Endodermal cell (in vitro differentiated cells): ENCODE results near the gene ANKRD12. TPM values are rescaled to one million over a fixed set of nuclear protein-coding genes. Genes with fewer than 3 reads are reported as not detected.

ENCODE experiments used
- DNase-seq: peaks from one replicate; pipeline ENCODE4 v3.0.0-alpha.2; 2017
- H3K27ac ChIP-seq: 2 replicates; pipeline ENCODE4 v1.5.1; 2013; ENCODE audit warnings: mild to moderate bottlenecking, low read depth, low read length, moderate library complexity
- H3K27me3 ChIP-seq: 2 replicates; pipeline ENCODE4 v1.6.1; 2013; ENCODE audit warnings: mild to moderate bottlenecking, low read length, moderate library complexity; ENCODE audit not compliant: insufficient read depth, control insufficient read depth, poor library complexity, severe bottlenecking
- H3K36me3 ChIP-seq: 2 replicates; pipeline ENCODE4 v1.7.0; 2013; ENCODE audit warnings: mild to moderate bottlenecking, low read length, moderate library complexity; ENCODE audit not compliant: control insufficient read depth, insufficient read depth
- H3K4me1 ChIP-seq: one replicate; pipeline ENCODE4 v1.7.0; 2013; ENCODE audit warnings: low read length; ENCODE audit not compliant: control insufficient read depth, insufficient read depth
- H3K4me3 ChIP-seq: 2 replicates; pipeline ENCODE4 v1.5.1; 2013; ENCODE audit warnings: mild to moderate bottlenecking, low read length, moderate library complexity
- H3K9ac ChIP-seq: 2 replicates; pipeline ENCODE4 v1.6.1; 2013; ENCODE audit warnings: mild to moderate bottlenecking, low read length, moderate library complexity; ENCODE audit not compliant: poor library complexity, severe bottlenecking; ENCODE audit errors: extremely low read depth
- H3K9me3 ChIP-seq: 2 replicates; pipeline ENCODE4 v1.6.1; 2013; ENCODE audit warnings: mild to moderate bottlenecking, low read length, moderate library complexity; ENCODE audit not compliant: control insufficient read depth
- H3K27ac Mint-ChIP-seq: 2 replicates; pipeline ENCODE4 v1.8.0; 2020; ENCODE audit warnings: mixed read lengths
- H3K27me3 Mint-ChIP-seq: 2 replicates; pipeline ENCODE4 v1.8.0; 2021; ENCODE audit warnings: mild to moderate bottlenecking, mixed read lengths; ENCODE audit not compliant: insufficient read depth
- H3K36me3 Mint-ChIP-seq: 2 replicates; pipeline ENCODE4 v1.8.0; 2020; ENCODE audit warnings: low read depth, mixed read lengths
- H3K4me1 Mint-ChIP-seq: 2 replicates; pipeline ENCODE4 v1.8.0; 2020; ENCODE audit warnings: mixed read lengths
- H3K4me3 Mint-ChIP-seq: 2 replicates; pipeline ENCODE4 v1.8.0; 2020; ENCODE audit warnings: mild to moderate bottlenecking, moderate library complexity, mixed read lengths
- H3K9me3 Mint-ChIP-seq: 2 replicates; pipeline ENCODE4 v1.8.0; 2020; ENCODE audit warnings: mild to moderate bottlenecking, mixed read lengths
- CTCF ChIP-seq: fragments of 200-600 bp; sonication (generic); conservative IDR thresholded peaks from 2 replicates; pipeline ENCODE4 v1.5.0; 2021; ENCODE audit warnings: antibody characterized with exemption, mild to moderate bottlenecking
- WGBS, 2 experiments: methylation state at CpG; one replicate each; pipeline versions ENCODE4 v1.1.5 to v1.1.7; 2013; ENCODE audit warnings: missing lambda C conversion rate in 2 of 2, mixed read lengths in 1 of 2; ENCODE audit not compliant: insufficient coverage in 1 of 2, insufficient read length in 1 of 2; 5-methylcytosine and 5-hydroxymethylcytosine counted together
- total RNA-seq, 2 donors: library from RNA; stranded (reverse); fragmentation: NEBNext Ultra II Directional in 1 of 2; extraction: Animal tissue kit (Norgen Biotek cat#: 25700) in 1 of 2; gene quantifications; 2 replicates in 1 of 2; 3 replicates in 1 of 2; pipeline ENCODE4 v1.2.1, GENCODE V29; 2021

ANKRD12 gene
- total RNA-seq, 2 donors from 2014 or later: 36.0 to 41.6 TPM

- Mint-ChIP-seq H3K4me1 (no peaks in the 10 kb centered on the region), H3K27ac (no peak overlapping the region), H3K27me3 (no peaks in the 10 kb centered on the region), H3K36me3 (peaks cover 22% of the 10 kb centered on the region), H3K4me3 (no peak overlapping the region), H3K9me3 (peaks cover 5% of the 10 kb centered on the region)
- no peaks in the 10 kb centered on the region for H3K4me1 ChIP-seq
- no peak overlapping the region for H3K9ac ChIP-seq
- H3K36me3 ChIP-seq: peaks cover 2% of the 10 kb centered on the region
- no peak overlapping the region for H3K4me3 ChIP-seq
- DNase-seq: no peak
- no peak for TF ChIP-seq CTCF
- H3K9me3 ChIP-seq: no peaks in the 10 kb centered on the region
- no peak overlapping the region for H3K27ac ChIP-seq
- 100% methylated on average over 1 to 2 of the region's 2 CpGs for WGBS, 2 experiments
- no peaks in the 10 kb centered on the region for H3K27me3 ChIP-seq
Measured at GRCh38 chr18:9283791-9284190, 147.2 kb downstream of the ANKRD12 start.

- Mint-ChIP-seq H3K27me3 (no peaks in the 10 kb centered on the region), H3K4me1 (no peaks in the 10 kb centered on the region), H3K4me3 (no peak overlapping the region), H3K9me3 (peaks cover 13% of the 10 kb centered on the region), H3K27ac (no peak overlapping the region), H3K36me3 (peaks cover 8% of the 10 kb centered on the region)
- WGBS, 2 experiments: 92 to 100% methylated on average over 2 of the region's 2 CpGs
- no peak overlapping the region for H3K4me3 ChIP-seq
- H3K36me3 ChIP-seq: no peaks in the 10 kb centered on the region
- no peaks in the 10 kb centered on the region for H3K27me3 ChIP-seq
- H3K4me1 ChIP-seq: no peaks in the 10 kb centered on the region
- peaks cover 2% of the 10 kb centered on the region for H3K9me3 ChIP-seq
- no peak overlapping the region for H3K9ac ChIP-seq
- no peak for TF ChIP-seq CTCF
- no peak overlapping the region for H3K27ac ChIP-seq
- DNase-seq: no peak
Measured at GRCh38 chr18:9285604-9286003, 149.0 kb downstream of the ANKRD12 start.

- Histone ChIP-seq H3K9ac (no peak overlapping the region), H3K27me3 (no peaks in the 10 kb centered on the region), H3K4me3 (no peak overlapping the region), H3K36me3 (no peaks in the 10 kb centered on the region), H3K4me1 (no peaks in the 10 kb centered on the region), H3K9me3 (peaks cover 6% of the 10 kb centered on the region), H3K27ac (no peak overlapping the region)
- Mint-ChIP-seq H3K4me3 (no peak overlapping the region), H3K27ac (no peak overlapping the region), H3K4me1 (no peaks in the 10 kb centered on the region), H3K36me3 (peaks cover 8% of the 10 kb centered on the region), H3K9me3 (peaks cover 27% of the 10 kb centered on the region), H3K27me3 (no peaks in the 10 kb centered on the region)
- no peak for TF ChIP-seq CTCF
- 83 to 97% methylated on average over 3 to 5 of the region's 7 CpGs for WGBS, 2 experiments
- no peak for DNase-seq
Measured at GRCh38 chr18:9287036-9287435, 150.5 kb downstream of the ANKRD12 start.
